Naive thymus-derived CD4-positive, alpha-beta T cell (primary cell): ENCODE data around the gene TMED10. TPM values are rescaled to one million over a fixed set of nuclear protein-coding genes. Genes with fewer than 3 reads are reported as not detected.
A peak's percentile ranks its signal among the peaks of the same experiment; 100 is the strongest.

Source experiments
- ATAC-seq: fragments of 150-1000 bp; cut with Tn5 transposase; 2 replicates; pipeline ENCODE4 v1.10.0; 2021; ENCODE audit warnings: mild to moderate bottlenecking, moderate library complexity
- CTCF ChIA-PET: fragments of 350-600 bp; sonication (Branson Sonifier 250); formaldehyde crosslinking; loops from one replicate; lab custom pipeline; 2021; ENCODE audit warnings: antibody characterized with exemption; lab: Charles Lee
- POLR2A ChIA-PET: fragments of 350-600 bp; sonication (Branson Sonifier 250); formaldehyde crosslinking; loops from one replicate; lab custom pipeline; 2021; ENCODE audit warnings: antibody characterized with exemption, inconsistent platforms; lab: Charles Lee
- DNase-seq, 9 donors: peaks; one replicate each; pipeline versions ENCODE4 v3.0.0 to v3.0.0-alpha.2; 2020 to 2022; ENCODE audit warnings: mixed read lengths in 1 of 9
- H3K27ac ChIP-seq: one replicate; pipeline ENCODE4 v1.7.0; 2013; ENCODE audit warnings: mild to moderate bottlenecking, low read depth, low read length, moderate library complexity
- H3K27me3 ChIP-seq, 2 donors: one replicate each; pipeline ENCODE4 v1.7.0; 2013; ENCODE audit warnings: low read length in 2 of 2, mild to moderate bottlenecking in 2 of 2, moderate library complexity in 2 of 2; ENCODE audit not compliant: control insufficient read depth in 2 of 2, insufficient read depth in 2 of 2
- H3K36me3 ChIP-seq, 3 experiments: 1 replicate in 2 of 3; 2 replicates in 1 of 3; pipeline ENCODE4 v1.7.0; 2013; ENCODE audit warnings: low read length in 3 of 3, mild to moderate bottlenecking in 3 of 3, moderate library complexity in 1 of 3; ENCODE audit not compliant: insufficient read depth in 3 of 3, control insufficient read depth in 2 of 3
- H3K4me1 ChIP-seq, 2 donors: one replicate each; pipeline ENCODE4 v1.7.0; 2013; ENCODE audit warnings: low read length in 2 of 2, mild to moderate bottlenecking in 2 of 2, moderate library complexity in 1 of 2; ENCODE audit not compliant: control insufficient read depth in 2 of 2, insufficient read depth in 2 of 2
- H3K4me3 ChIP-seq: 2 replicates; pipeline ENCODE4 v1.7.0; 2013; ENCODE audit warnings: mild to moderate bottlenecking, low read length
- H3K9me3 ChIP-seq, 3 experiments: 1 replicate in 2 of 3; 2 replicates in 1 of 3; pipeline ENCODE4 v1.7.0; 2013; ENCODE audit warnings: low read length in 3 of 3; ENCODE audit not compliant: control insufficient read depth in 2 of 3
- H3K27ac Mint-ChIP-seq, 9 donors: one replicate each; pipeline ENCODE4 v1.8.0; 2020 to 2022; ENCODE audit warnings: mixed read lengths in 9 of 9, mild to moderate bottlenecking in 8 of 9, moderate library complexity in 5 of 9, inconsistent platforms in 2 of 9
- H3K27me3 Mint-ChIP-seq, 5 donors: one replicate each; pipeline ENCODE4 v1.8.0; 2021 to 2022; ENCODE audit warnings: mixed read lengths in 5 of 5, mild to moderate bottlenecking in 1 of 5
- H3K36me3 Mint-ChIP-seq, 5 donors: one replicate each; pipeline ENCODE4 v1.8.0; 2020 to 2022; ENCODE audit warnings: mixed read lengths in 5 of 5, mild to moderate bottlenecking in 3 of 5, inconsistent platforms in 1 of 5
- H3K4me1 Mint-ChIP-seq, 7 donors: one replicate each; pipeline ENCODE4 v1.8.0; 2020 to 2022; ENCODE audit warnings: mixed read lengths in 7 of 7, mild to moderate bottlenecking in 3 of 7, inconsistent platforms in 1 of 7
- H3K4me3 Mint-ChIP-seq, 10 donors: one replicate each; pipeline ENCODE4 v1.8.0; 2020 to 2022; ENCODE audit warnings: mild to moderate bottlenecking in 10 of 10, mixed read lengths in 10 of 10, moderate library complexity in 6 of 10, inconsistent platforms in 2 of 10
- H3K9me3 Mint-ChIP-seq, 11 donors: one replicate each; pipeline ENCODE4 v1.8.0; 2020 to 2022; ENCODE audit warnings: mixed read lengths in 11 of 11, mild to moderate bottlenecking in 4 of 11, inconsistent platforms in 1 of 11, moderate library complexity in 1 of 11
- intact Hi-C, 2 donors: fragments of 100-400 bp; cut with micrococcal nuclease; formaldehyde crosslinking; loops; one replicate each; pipeline ENCODE4 v1.15.1; 2023
- polyA plus RNA-seq, 2 donors: library from polyadenylated mRNA; unstranded; fragments of 300-500 nt; fragmentation: Illumina TruSeq; gene quantifications; one replicate each; pipeline ENCODE4 v1.2.3, GENCODE V29; 2021
- total RNA-seq, 6 experiments: library from RNA in 5 of 6; stranded (reverse) in 5 of 6; gene quantifications; 1 replicate in 5 of 6; 2 replicates in 1 of 6; pipeline ENCODE4 v1.2.3 and lab custom pipeline; 2021 to 2026

The TMED10 gene
- total and polyA plus RNA-seq, 7 experiments from 2014 or later, result 155 to 245 (median 179) TPM

GRCh38 chr14:75168586-75169335 is 7.7 kb downstream of the TMED10 start:
- ATAC-seq (no peak), DNase-seq (no peak)
- peaks cover 0 to 15% (median 0%) of the 10 kb centered on the region in 5 donors for H3K36me3 Mint-ChIP-seq
- Histone ChIP-seq H3K4me1 (peaks cover 14 to 55% of the 10 kb centered on the region in 2 donors), H3K9me3 (no peaks in the 10 kb centered on the region), H3K36me3 (no peaks in the 10 kb centered on the region), H3K4me3 (no peak overlapping the region), H3K27me3 (no peaks in the 10 kb centered on the region), H3K27ac (no peak overlapping the region)
- peaks cover 50 to 87% (median 76%) of the 10 kb centered on the region in 7 donors for H3K4me1 Mint-ChIP-seq
- POLR2A ChIA-PET, result interaction anchor here (0.9 kb wide), 1 partner anchor 14 kb away, joined by 5 read pairs; no protein-coding TSS in a partner anchor
- no peaks in the 10 kb centered on the region for H3K9me3 Mint-ChIP-seq
- H3K27me3 Mint-ChIP-seq, result no peaks in the 10 kb centered on the region
- intact Hi-C loops, result no loop called here
- CTCF ChIA-PET, result interaction anchor here (0.6 to 1.6 kb wide), 4 partner anchors 12 to 1740 kb away, joined by 3 to 4 read pairs (median 4); no protein-coding TSS in a partner anchor
- H3K27ac Mint-ChIP-seq, result peak overlapping the region in 4 of 9 donors; percentile 3 to 34 (median 18)
- H3K4me3 Mint-ChIP-seq, result peak overlapping the region in 8 of 10 donors; percentile 1 to 62 (median 14)

GRCh38 chr14:75167325-75167724 is 9.1 kb downstream of the TMED10 start:
- CTCF ChIA-PET, result interaction anchor here (0.5 to 1.6 kb wide), 3 partner anchors 127 to 137 kb away, joined by 3 to 4 read pairs (median 3); no protein-coding TSS in a partner anchor
- peak overlapping the region in 2 of 9 donors; percentile 34 to 54 for H3K27ac Mint-ChIP-seq
- ATAC-seq, result no peak
- peaks cover 49 to 79% (median 73%) of the 10 kb centered on the region in 7 donors for H3K4me1 Mint-ChIP-seq
- Histone ChIP-seq H3K36me3 (no peaks in the 10 kb centered on the region), H3K27me3 (no peaks in the 10 kb centered on the region), H3K4me1 (peaks cover 8 to 46% of the 10 kb centered on the region in 2 donors), H3K4me3 (no peak overlapping the region), H3K9me3 (no peaks in the 10 kb centered on the region), H3K27ac (no peak overlapping the region)
- intact Hi-C loops, result no loop called here
- H3K4me3 Mint-ChIP-seq, result peak overlapping the region in 3 of 10 donors; percentile 17 to 47 (median 18)
- DNase-seq, result no peak
- H3K27me3 Mint-ChIP-seq, result no peaks in the 10 kb centered on the region
- H3K9me3 Mint-ChIP-seq, result no peaks in the 10 kb centered on the region
- POLR2A ChIA-PET, result interaction anchor here (1.4 kb wide), 1 partner anchor 17 kb away, joined by 3 read pairs; no protein-coding TSS in a partner anchor
- peaks cover 0 to 20% (median 0%) of the 10 kb centered on the region in 5 donors for H3K36me3 Mint-ChIP-seq

- Mint-ChIP-seq H3K4me3 (no peak overlapping the region), H3K36me3 (peaks cover 0 to 16% (median 0%) of the 10 kb centered on the region in 5 donors), H3K9me3 (peaks cover 0 to 1% (median 0%) of the 10 kb centered on the region in 11 donors), H3K27ac (no peak overlapping the region), H3K27me3 (no peaks in the 10 kb centered on the region), H3K4me1 (peaks cover 44 to 79% (median 74%) of the 10 kb centered on the region in 7 donors)
- H3K27me3 ChIP-seq, result no peaks in the 10 kb centered on the region
- peaks cover 8 to 35% of the 10 kb centered on the region in 2 donors for H3K4me1 ChIP-seq
- ChIA-PET CTCF (no interaction called here), POLR2A (interaction anchor here (0.6 to 0.8 kb wide), 2 partner anchors 10 to 80 kb away, joined by 3 to 5 read pairs; no protein-coding TSS in a partner anchor)
- no peak overlapping the region for H3K4me3 ChIP-seq
- DNase-seq (no peak), ATAC-seq (no peak)
- H3K27ac ChIP-seq, result no peak overlapping the region
- no peaks in the 10 kb centered on the region for H3K36me3 ChIP-seq
- intact Hi-C loops, result no loop called here
- no peaks in the 10 kb centered on the region for H3K9me3 ChIP-seq
Observed at GRCh38 chr14:75165586-75166391, 10.6 kb downstream of the TMED10 start.

DNA sequence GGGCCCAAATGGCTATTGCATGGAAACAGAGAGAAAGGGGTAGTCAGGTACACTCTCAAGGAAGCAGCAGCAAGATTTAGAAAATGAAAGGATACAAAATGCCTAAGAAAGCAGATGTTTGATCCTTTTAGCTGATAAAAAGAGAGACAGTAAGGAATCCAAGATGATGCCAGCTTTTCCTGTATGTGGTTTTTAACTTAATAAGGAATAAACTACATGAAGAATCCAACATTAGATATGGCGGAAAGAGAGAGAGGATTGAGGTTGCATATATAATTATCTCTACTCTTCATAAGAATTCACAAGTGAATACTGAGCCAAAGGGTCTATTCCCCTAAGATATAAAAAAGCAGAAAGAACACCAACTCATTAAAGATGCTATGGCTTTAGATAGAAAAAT is 11.6 kb downstream of the TMED10 start:
- Histone ChIP-seq H3K4me3 (no peak overlapping the region), H3K27ac (no peak overlapping the region), H3K36me3 (no peaks in the 10 kb centered on the region), H3K27me3 (no peaks in the 10 kb centered on the region), H3K9me3 (no peaks in the 10 kb centered on the region), H3K4me1 (peaks cover 12 to 40% of the 10 kb centered on the region in 2 donors)
- H3K27me3 Mint-ChIP-seq, result no peaks in the 10 kb centered on the region
- ATAC-seq (no peak), DNase-seq (no peak)
- H3K4me3 Mint-ChIP-seq, result no peak overlapping the region
- intact Hi-C loops, result no loop called here
- peaks cover 42 to 79% (median 73%) of the 10 kb centered on the region in 7 donors for H3K4me1 Mint-ChIP-seq
- CTCF ChIA-PET, result no interaction called here
- POLR2A ChIA-PET, result no interaction called here
- peaks cover 0 to 1% (median 0%) of the 10 kb centered on the region in 11 donors for H3K9me3 Mint-ChIP-seq
- peaks cover 0 to 15% (median 0%) of the 10 kb centered on the region in 5 donors for H3K36me3 Mint-ChIP-seq
- H3K27ac Mint-ChIP-seq, result peak overlapping the region in 2 of 9 donors; percentile 9 to 36

DNA sequence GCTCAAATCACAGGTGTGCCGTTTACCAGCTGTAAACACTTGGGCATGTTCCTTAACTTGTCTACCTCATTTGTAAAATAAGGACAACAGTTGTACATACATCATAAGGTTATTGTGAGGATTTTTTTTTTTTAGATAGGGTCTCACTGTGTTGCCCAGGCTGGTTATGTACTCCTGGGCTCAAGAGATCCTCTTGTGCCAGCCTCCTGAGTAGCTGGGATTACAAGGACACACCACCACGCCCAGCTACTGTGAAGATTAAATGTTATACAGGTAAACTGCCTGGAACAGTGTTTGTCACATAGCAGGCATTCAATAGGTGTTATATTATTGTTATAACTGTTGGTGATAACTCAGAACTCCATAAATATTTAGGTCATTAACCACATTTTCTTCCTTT is 12.7 kb downstream of the TMED10 start:
- Histone ChIP-seq H3K4me3 (no peak overlapping the region), H3K9me3 (no peaks in the 10 kb centered on the region), H3K36me3 (no peaks in the 10 kb centered on the region), H3K27me3 (no peaks in the 10 kb centered on the region), H3K4me1 (peaks cover 12 to 33% of the 10 kb centered on the region in 2 donors), H3K27ac (no peak overlapping the region)
- peaks cover 0 to 10% (median 0%) of the 10 kb centered on the region in 5 donors for H3K36me3 Mint-ChIP-seq
- intact Hi-C loops, result no loop called here
- H3K27me3 Mint-ChIP-seq, result no peaks in the 10 kb centered on the region
- ChIA-PET POLR2A (no interaction called here), CTCF (interaction anchor here (0.6 kb wide), 1 partner anchor 135 kb away, joined by 4 read pairs; no protein-coding TSS in a partner anchor)
- no peak for DNase-seq
- peak overlapping the region in 1 of 9 donors; percentile 48 for H3K27ac Mint-ChIP-seq
- peaks cover 37 to 79% (median 76%) of the 10 kb centered on the region in 7 donors for H3K4me1 Mint-ChIP-seq
- no peak overlapping the region for H3K4me3 Mint-ChIP-seq
- H3K9me3 Mint-ChIP-seq, result peaks cover 0 to 1% (median 0%) of the 10 kb centered on the region in 11 donors
- no peak for ATAC-seq

- no peak overlapping the region for H3K27ac ChIP-seq
- no peaks in the 10 kb centered on the region for H3K36me3 ChIP-seq
- intact Hi-C loops, result no loop called here
- Mint-ChIP-seq H3K4me1 (peaks cover 26 to 75% (median 66%) of the 10 kb centered on the region in 7 donors), H3K9me3 (peaks cover 0 to 1% (median 0%) of the 10 kb centered on the region in 11 donors), H3K27ac (peak overlapping the region in 4 of 9 donors; percentile 3 to 75 (median 44)), H3K36me3 (peaks cover 0 to 9% (median 0%) of the 10 kb centered on the region in 5 donors), H3K4me3 (no peak overlapping the region), H3K27me3 (no peaks in the 10 kb centered on the region)
- H3K4me3 ChIP-seq, result no peak overlapping the region
- H3K9me3 ChIP-seq, result no peaks in the 10 kb centered on the region
- CTCF ChIA-PET, result no interaction called here
- H3K4me1 ChIP-seq, result peaks cover 5 to 25% of the 10 kb centered on the region in 2 donors
- no peak for ATAC-seq
- H3K27me3 ChIP-seq, result no peaks in the 10 kb centered on the region
- POLR2A ChIA-PET, result no interaction called here
- DNase-seq, result no peak
Observed at GRCh38 chr14:75162631-75163030, 13.8 kb downstream of the TMED10 start.
